ENCODE results near the gene CRB2. TPM values are rescaled to one million over a fixed set of nuclear protein-coding genes. Genes with fewer than 3 reads are reported as not detected.
A peak's percentile ranks its signal among the peaks of the same experiment; 100 is the strongest.

CRB2 gene
- total RNA-seq, 1 experiment from 2014 or later, result 3.6 TPM

DNA sequence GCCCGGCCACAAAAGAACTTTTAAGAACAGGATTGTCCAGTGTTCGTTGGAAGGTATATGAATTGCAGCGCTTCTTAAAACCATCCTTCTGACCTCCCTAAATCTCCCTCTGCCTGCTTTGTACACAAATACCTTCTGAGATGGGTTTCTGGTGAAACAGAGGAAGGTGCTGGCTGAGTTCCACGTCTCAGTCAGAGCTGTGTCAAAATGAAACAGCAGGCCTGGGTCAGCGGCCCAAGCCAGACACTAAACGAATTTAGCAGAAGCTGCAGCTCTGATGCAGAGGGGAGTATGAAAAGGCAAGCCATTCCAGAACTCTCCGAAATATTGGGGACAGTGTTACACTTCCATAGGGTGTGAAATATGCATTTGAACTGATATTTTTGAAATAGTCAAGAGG is 37.8 kb upstream of the CRB2 start:
- Histone ChIP-seq H3K23ac (ENCODE audit: insufficient read length, low read depth, low read length) (no peak overlapping the region), H2BK20ac (ENCODE audit: low read depth, low read length, poor library complexity, severe bottlenecking) (no peak overlapping the region), H3K9ac (ENCODE audit: extremely low read depth, insufficient read length, low read length) (no peak overlapping the region), H3K56ac (ENCODE audit: insufficient read length, low read depth, low read length) (no peak overlapping the region), H3K4me1 (ENCODE audit: insufficient read depth, low read length) (peaks cover 4% of the 10 kb centered on the region; the same call in 1 of the 2 replicates), H3K23me2 (ENCODE audit: insufficient read length, low read depth, low read length, poor library complexity, severe bottlenecking) (no peaks in the 10 kb centered on the region), H3K14ac (ENCODE audit: insufficient read depth, low read length) (no peak overlapping the region), H3K9me3 (ENCODE audit: control insufficient read depth, low read depth, low read length) (no peaks in the 10 kb centered on the region), H2BK12ac (ENCODE audit: insufficient read length, low read depth, low read length) (no peak overlapping the region), H2BK15ac (ENCODE audit: low read depth, low read length) (no peak overlapping the region), H2BK5ac (ENCODE audit: insufficient read length, low read length) (no peak overlapping the region), H3K79me1 (ENCODE audit: insufficient read depth, low read depth, low read length, poor library complexity, severe bottlenecking) (no peaks in the 10 kb centered on the region), H4K20me1 (ENCODE audit: control insufficient read depth, insufficient read depth, insufficient read length) (no peaks in the 10 kb centered on the region), H3K79me2 (ENCODE audit: insufficient read depth, low read length) (no peaks in the 10 kb centered on the region), H4K8ac (replicated peaks; ENCODE audit: insufficient read length, low read depth, low read length) (no peak overlapping the region), H3K27ac (ENCODE audit: insufficient read length, low read depth, low read length) (no peak overlapping the region), H2BK120ac (ENCODE audit: low read depth, low read length, poor library complexity, severe bottlenecking) (no peak overlapping the region), H3K4ac (ENCODE audit: low read depth, low read length) (no peak overlapping the region), H3K27me3 (ENCODE audit: insufficient read depth, low read length) (no peaks in the 10 kb centered on the region), H4K91ac (ENCODE audit: insufficient read length, low read depth, low read length) (no peak overlapping the region), H2AFZ (ENCODE audit: low read length) (no peak overlapping the region), H4K5ac (ENCODE audit: insufficient read length, low read depth, low read length) (no peak overlapping the region), H2AK5ac (ENCODE audit: insufficient read length, low read length) (no peak overlapping the region), H3T11ph (ENCODE audit: low read length) (no peak overlapping the region), H3K18ac (ENCODE audit: insufficient read length, low read depth, low read length) (no peak overlapping the region), H3K4me2 (ENCODE audit: insufficient read depth, insufficient read length, low read length) (no peak overlapping the region)
- no peaks in the 10 kb centered on the region for H3K36me3 Mint-ChIP-seq (ENCODE audit: insufficient read depth in 1 of 3, low read depth in 3 of 3)
- H3K9me3 Mint-ChIP-seq, result peaks cover 0 to 2% of the 10 kb centered on the region in 2 experiments; a peak in 1 of 5 replicates
- peaks cover 7 to 18% of the 10 kb centered on the region in 2 experiments for H3K4me1 Mint-ChIP-seq
- DNase-seq, result no peak
- TF ChIP-seq, protein P1, sequence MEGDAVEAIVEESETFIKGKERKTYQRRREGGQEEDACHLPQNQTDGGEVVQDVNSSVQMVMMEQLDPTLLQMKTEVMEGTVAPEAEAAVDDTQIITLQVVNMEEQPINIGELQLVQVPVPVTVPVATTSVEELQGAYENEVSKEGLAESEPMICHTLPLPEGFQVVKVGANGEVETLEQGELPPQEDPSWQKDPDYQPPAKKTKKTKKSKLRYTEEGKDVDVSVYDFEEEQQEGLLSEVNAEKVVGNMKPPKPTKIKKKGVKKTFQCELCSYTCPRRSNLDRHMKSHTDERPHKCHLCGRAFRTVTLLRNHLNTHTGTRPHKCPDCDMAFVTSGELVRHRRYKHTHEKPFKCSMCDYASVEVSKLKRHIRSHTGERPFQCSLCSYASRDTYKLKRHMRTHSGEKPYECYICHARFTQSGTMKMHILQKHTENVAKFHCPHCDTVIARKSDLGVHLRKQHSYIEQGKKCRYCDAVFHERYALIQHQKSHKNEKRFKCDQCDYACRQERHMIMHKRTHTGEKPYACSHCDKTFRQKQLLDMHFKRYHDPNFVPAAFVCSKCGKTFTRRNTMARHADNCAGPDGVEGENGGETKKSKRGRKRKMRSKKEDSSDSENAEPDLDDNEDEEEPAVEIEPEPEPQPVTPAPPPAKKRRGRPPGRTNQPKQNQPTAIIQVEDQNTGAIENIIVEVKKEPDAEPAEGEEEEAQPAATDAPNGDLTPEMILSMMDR (conservative IDR thresholded peaks at IDR 0.05), result no peak
- WGBS (ENCODE audit: extremely low coverage, insufficient read length, low lambda C conversion rate), result no CpG with 5 or more reads among the region's 7 CpGs
- peak overlapping the region in 1 of 3 experiments; percentile 64; a peak in 1 of 7 replicates for H3K27ac Mint-ChIP-seq
- H3K27me3 Mint-ChIP-seq (ENCODE audit: low read depth), result peaks cover 8% of the 10 kb centered on the region
- no peak overlapping the region for H3K4me3 Mint-ChIP-seq

Data from H9 (cell line).